GM18951 (cell line): ENCODE data around the gene DALRD3.

Experiments used
- POLR2A ChIP-seq: IDR thresholded peaks from 4 replicates; pipeline ENCODE4 v1.6.1; 2011; ENCODE audit warnings: mild to moderate bottlenecking; ENCODE audit not compliant: insufficient read length, insufficient read depth; ENCODE audit errors: extremely low read depth
- in situ Hi-C: fragments of 300-500 bp; cut with MboI; formaldehyde crosslinking; loops from one replicate; pipeline ENCODE4 v1.12.0; 2022; ENCODE audit warnings: low sequenced_read_pairs, mixed read lengths, inconsistent platforms; ENCODE audit not compliant: unreplicated experiment

The DALRD3 gene

DNA sequence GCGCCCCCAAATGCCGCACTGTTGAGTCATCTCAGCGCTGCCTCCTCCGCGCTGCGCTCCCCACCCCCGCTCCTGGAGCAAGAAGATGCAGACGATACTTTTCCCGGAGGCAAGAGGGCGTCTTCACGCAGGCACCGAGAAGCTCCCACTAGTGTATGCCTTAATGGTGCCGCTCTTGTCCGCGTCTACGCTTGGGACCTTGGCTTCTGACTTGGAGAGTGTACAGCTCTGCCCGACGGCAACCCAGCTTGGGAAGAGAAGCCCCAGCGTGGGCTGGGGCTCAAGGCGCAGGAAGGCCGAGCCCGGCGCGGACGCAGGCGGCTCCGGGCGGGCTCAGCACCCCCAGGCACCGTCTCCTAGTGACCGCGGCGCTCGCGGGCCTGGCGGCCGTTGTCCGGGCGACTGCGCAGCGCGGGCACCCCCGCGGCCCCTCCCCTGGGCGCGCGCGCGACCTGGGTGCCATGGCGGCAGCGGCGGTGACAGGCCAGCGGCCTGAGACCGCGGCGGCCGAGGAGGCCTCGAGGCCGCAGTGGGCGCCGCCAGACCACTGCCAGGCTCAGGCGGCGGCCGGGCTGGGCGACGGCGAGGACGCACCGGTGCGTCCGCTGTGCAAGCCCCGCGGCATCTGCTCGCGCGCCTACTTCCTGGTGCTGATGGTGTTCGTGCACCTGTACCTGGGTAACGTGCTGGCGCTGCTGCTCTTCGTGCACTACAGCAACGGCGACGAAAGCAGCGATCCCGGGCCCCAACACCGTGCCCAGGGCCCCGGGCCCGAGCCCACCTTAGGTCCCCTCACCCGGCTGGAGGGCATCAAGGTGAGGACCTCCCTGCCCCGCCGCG is 28.4 kb downstream of the DALRD3 start, which contains the start of gene P4HTM:
Gene P4HTM, plus strand, starts transcription at position 446 of the 840 bp plus-strand sequence. Its CDS starts 16 bp downstream, at position 462.
- in situ Hi-C loops, result no loop called here
- TF ChIP-seq POLR2A, result peak; percentile 61

DNA sequence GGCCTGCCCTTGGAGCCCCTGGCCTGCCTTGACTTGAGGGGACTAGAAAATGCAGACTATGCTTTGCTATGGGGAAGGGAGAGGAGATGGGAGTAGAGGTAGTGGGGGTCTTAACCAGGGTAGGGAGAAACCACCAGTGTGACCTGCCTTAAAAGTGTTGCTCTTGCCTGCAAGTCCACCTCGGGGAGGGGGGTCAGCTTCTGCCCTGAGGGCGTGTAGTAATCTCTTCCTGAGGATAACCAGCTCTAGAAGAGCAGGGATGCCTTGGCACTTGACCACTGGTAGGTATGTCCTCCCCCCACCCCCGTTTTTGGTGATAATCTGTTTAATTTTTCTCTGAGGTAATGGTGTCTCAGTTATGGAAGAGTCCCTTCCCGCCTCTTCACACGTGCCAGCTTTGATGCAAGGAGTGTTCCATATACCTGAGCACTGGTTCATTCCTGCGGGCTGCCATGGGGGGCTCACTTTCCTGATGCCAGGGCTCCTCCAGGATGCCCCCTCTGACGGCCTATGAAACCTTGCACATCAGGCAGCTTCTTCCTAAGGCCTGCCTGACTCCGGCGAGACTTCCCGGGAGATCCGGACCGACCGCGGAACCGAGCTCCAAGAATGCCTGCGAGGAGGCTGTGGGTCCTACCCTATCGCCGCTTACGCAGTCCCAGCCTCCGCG is 29.1 kb downstream of the DALRD3 start:
- TF ChIP-seq POLR2A, result no peak
- in situ Hi-C loops, result no loop called here

DNA sequence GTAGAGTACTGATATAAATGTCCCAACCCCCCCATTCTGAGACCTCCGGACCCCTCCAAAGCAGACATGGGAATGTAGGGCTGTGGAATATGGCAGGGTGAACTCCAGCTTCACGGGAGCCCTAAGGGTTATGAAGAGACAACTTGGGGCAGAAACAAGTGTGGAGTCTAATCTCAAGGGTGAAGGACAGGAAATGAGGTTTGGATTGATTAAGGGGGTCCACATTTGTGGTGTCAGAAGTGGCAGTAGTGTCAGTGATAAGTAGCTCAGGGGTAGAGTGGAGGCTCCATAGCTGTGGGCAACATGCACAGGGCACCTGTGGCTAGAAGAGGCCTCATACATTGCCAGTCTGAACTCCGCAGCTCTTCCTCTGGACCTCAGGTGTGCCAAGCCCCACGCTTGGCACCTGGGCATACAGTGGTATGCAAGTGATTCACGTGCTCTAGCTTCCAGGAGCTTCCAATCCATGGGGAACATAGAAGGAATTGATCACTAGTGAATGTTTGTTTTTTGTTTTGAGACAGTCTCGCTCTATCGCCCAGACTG is 32.5 kb downstream of the DALRD3 start:
- in situ Hi-C loops, result no loop called here
- TF ChIP-seq POLR2A, result no peak

DNA sequence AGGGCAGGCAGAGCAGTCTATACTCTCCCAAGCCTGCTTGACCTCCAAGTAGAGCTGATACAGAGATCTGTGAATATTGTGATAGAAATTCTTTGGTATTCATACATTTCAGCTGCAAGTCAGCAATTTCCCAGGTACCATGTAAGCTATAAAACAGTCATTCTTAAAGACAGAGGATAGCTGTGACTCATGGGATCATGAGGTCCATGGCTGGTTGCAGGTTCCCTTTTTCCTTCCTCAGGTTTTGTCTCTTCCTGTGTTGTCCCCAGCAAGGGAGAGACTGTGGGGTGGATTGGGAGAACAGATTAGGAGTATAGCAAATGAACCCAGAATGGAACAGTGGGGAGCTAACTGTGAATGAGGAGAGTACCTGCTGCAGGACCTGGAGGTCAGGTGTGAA is 33.7 kb downstream of the DALRD3 start:
- TF ChIP-seq POLR2A, result no peak
- in situ Hi-C loops, result no loop called here

DNA sequence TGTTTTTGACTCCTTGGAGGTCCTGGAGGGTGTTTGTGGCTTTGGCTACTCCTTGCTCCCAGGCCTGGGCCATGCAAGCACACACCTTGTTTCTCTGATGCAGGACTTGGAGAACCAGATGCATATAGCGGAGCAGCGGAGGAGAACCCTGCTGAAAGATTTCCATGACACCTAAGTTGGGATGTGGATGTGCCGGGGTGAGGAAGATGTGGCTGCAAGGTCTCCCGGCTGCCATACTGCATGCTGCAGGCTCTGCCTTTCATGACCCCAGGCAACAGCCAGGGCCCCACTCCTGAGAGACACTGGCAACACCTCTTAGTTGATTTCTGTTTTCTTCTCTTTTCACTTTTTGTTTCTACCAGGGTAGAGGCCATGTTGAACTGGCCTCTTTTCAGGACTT is 35.3 kb downstream of the DALRD3 start:
- in situ Hi-C loops, result no loop called here
- TF ChIP-seq POLR2A, result no peak

DNA sequence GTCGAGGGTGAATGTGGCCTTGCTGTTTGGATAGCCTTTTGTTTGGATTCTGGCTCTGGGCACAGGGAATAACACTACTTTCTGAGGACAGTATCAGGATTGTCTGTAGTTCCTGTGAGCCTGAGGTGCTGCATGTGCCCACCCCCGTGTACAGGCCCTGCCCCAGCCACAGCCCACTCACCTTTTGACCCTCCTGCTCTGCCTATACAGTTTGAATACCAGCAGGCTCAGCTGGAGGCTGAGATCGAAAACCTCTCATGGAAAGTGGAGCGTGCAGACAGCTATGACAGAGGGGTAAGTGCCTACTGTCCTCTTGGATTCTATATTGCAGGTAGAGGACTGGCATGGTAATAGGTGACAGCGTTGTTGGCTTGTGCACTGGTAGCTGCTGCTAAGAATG is 35.7 kb downstream of the DALRD3 start:
- no peak for TF ChIP-seq POLR2A
- in situ Hi-C loops, result no loop called here

DNA sequence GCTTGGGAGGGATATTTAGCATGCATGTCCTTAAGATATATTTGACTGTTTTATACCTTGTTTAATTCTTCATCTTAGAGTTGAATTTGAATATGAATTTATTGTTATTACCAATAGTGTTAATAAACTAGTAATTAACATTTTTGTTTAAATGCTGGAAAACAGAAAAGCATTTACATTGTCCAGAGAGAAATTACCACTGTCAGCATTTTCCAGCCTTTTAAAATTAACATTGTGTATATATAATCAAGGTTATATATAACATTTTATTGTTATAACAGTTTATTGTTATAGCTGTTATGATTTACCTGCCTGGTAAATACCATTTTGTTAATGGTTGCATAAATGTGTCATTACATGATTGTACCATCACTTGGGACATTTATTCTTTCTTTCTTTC is 36.4 kb downstream of the DALRD3 start:
- TF ChIP-seq POLR2A, result no peak
- in situ Hi-C loops, result no loop called here

DNA sequence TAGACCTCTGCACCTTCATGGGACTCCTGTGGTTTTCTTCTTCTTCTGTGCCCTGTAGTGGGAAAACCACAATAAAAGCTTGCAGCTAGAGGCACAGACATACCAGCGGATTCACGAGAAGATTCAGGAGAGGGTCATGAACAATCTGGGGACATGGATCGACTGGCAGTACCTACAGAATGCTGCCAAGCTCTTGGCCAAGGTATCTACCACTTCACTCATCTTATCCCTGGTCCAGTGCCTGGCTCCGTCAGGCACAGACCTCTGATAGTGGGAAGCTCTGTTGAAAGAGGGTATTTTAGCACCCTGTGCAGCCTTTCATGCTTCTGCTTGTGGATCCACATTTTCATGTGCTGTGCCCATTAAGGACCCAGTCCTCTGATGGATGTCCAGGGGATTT is 38.1 kb downstream of the DALRD3 start:
- no peak for TF ChIP-seq POLR2A
- in situ Hi-C loops, result no loop called here

DNA sequence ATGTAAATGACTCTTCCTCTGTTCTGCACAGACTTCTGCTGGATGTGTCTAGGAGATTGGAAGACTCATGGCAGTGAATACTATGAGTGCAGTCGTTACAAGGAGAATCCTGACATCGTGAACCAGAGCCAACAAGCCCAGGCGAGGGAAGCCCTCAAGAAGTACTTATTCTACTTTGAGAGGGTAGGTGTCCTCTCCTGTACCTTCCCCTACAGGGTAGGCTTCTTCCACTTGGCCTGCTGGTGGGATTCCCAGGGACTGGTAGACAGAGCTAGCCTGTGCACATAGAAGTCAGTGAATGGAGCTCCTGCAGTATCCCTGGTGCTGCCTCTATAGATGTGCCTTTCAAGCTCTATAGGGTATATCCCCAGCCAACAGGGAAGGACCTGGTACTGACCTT is 38.9 kb downstream of the DALRD3 start:
- no peak for TF ChIP-seq POLR2A
- in situ Hi-C loops, result no loop called here

DNA sequence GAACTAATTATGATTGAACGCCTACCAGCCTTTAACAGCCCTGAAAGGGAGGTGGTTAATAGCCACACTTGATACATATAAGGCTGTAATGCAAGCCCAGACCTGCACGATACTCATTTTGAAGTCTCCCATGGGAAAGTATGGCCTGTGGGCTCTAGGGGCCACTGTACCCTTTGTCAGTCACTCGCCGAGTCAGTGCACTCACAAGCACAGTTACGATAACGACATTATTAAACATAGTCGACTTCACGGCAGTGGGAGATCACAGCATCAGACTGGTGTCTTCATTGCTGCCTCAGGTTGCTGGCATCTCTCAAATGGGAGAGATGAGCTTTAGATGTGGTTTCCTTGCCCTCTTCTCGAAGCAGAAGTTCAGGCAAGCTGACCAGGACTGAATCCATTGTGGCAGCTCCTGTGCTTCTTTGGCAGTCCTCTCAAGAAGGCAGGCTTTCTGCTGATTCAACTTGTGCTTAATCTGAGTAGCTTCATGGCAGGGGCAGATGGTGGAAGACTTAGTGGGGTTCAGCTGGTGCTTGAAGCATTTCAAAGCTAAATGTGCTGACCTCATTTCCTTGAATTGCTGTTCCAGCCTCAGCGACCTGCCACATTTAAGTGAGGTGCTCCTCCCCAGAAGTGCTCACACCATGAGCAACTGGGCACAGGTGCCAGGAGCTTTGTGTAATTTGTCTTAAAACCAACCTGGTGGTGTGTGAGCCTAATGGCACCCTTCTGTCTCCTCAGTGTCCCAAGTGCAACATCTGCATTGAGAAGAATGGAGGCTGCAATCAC is 44.1 kb downstream of the DALRD3 start:
- in situ Hi-C loops, result no loop called here

DNA sequence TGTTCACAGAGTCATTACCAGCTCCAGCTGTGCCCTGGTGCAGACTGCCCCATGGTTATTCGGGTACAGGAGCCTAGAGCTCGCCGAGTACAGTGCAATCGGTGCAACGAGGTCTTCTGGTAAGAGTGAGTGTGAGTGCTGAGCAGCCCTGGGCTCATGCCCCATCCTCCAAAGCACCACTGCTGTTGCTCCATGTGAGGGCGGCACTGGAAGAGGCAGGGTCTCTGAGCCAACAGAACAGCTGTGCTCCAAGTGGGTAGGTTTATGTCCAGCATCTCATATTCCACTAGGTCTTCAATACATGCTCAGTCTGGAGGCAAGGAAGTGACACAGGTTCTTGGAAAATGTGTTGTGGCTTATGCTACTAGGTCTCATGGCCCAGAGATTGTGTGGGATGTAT is 47.8 kb downstream of the DALRD3 start:
- in situ Hi-C loops, result no loop called here

More for the DNA sequence above, 44.1 kb downstream of the DALRD3 start:
- TF ChIP-seq POLR2A, result no peak

DNA sequence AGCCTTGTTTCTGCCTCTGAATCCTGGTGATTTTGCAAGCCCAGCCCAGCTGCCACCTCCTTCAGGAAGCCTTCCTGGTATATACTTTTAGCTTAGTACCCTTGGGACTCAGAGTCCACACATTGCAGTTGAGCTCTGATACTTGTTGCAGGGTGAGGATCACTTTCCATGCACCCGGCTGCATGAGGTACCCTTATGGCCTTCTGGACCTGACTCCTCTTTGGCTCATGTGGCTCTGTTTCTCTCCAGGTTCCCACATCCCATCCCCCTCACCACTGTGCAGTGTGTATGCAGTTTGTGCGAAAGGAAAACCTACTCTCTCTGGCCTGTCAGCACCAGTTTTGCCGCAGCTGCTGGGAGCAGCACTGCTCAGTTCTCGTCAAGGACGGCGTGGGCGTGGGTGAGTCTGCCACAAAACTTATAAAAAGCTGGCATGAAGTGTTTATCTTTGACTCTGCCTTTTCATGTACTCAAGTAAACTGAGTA is 51.5 kb downstream of the DALRD3 start:
- in situ Hi-C loops, result no loop called here
- TF ChIP-seq POLR2A, result no peak

More for the DNA sequence above, 47.8 kb downstream of the DALRD3 start:
- TF ChIP-seq POLR2A, result no peak

DNA sequence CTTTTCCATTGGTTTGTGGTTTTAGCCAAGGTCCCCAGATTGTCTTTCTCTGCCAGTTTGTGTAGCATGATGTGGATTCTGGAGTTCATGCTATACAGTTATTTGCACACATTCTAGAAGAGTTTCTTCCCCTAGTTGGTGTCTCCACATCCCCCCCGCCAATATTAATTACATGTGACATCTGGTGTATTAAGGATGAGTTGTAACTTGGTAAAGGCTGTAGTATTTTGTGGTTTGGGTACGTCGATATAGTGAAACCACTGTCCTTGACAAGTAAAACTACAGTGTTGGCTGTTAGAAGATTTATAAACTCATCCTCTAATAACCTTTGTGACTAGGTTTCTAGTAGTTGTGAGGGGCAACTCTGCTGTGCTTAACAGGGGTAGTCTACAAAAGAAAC is 52.0 kb downstream of the DALRD3 start:
- TF ChIP-seq POLR2A, result no peak
- in situ Hi-C loops, result no loop called here
